Caki2 (cell line): ENCODE results near the gene OR10K1. TPM values are rescaled to one million over a fixed set of nuclear protein-coding genes. Genes with fewer than 3 reads are reported as not detected.

Experiments used
- DNase-seq: peaks from one replicate; pipeline ENCODE4 v3.0.0-alpha.2; 2015; ENCODE audit warnings: low read depth
- in situ Hi-C: cut with HindIII; loops from 2 replicates; pipeline ENCODE4 v1.10.0; 2016; ENCODE audit warnings: low sequenced_read_pairs, low pct_unique_long_range_greater_than_20kb, mixed read lengths
- total RNA-seq: library from RNA; depleted of rRNA; stranded (reverse); fragments of >200 nt; shearing (Covaris generic); gene quantifications from 2 replicates; pipeline ENCODE4 v1.2.3, GENCODE V29; 2014; ENCODE audit warnings: low replicate concordance; rRNA removed

Gene OR10K1
- total RNA-seq, 1 experiment from 2014 or later = not detected

- DNase-seq = no peak
- in situ Hi-C loops = no loop called here
These were observed 45.9 kb downstream of the OR10K1 start for GRCh38 chr1:158507511-158507910.

- DNase-seq = no peak
- in situ Hi-C loops = no loop called here
These were observed 48.0 kb downstream of the OR10K1 start for GRCh38 chr1:158509471-158510156.

GRCh38 chr1:158516966-158517365 is 55.3 kb downstream of the OR10K1 start:
- DNase-seq = no peak
- in situ Hi-C loops = no loop called here

Other genes with a start within 250 kb of the OR10K1 start
- gene CD1A, start 207.4 kb upstream of the OR10K1 start, total RNA-seq = not detected in 2 replicates
- not detected in 2 replicates for gene CD1C, start 171.9 kb upstream of the OR10K1 start, total RNA-seq
- gene CD1B, start 130.3 kb upstream of the OR10K1 start, total RNA-seq = not detected in 2 replicates
- gene CD1E, start 107.9 kb upstream of the OR10K1 start, total RNA-seq = not detected in 2 replicates
- gene OR10T2, start 62.4 kb upstream of the OR10K1 start, total RNA-seq = not detected in 2 replicates
- not detected in 2 replicates for gene OR10K2, start 35.6 kb upstream of the OR10K1 start, total RNA-seq
- gene OR10R2, start 10.4 kb downstream of the OR10K1 start, total RNA-seq = not detected in 2 replicates
- not detected in 2 replicates for gene OR6Y1, start 92.6 kb downstream of the OR10K1 start, total RNA-seq
- not detected in 2 replicates for gene OR6P1, start 108.7 kb downstream of the OR10K1 start, total RNA-seq
- not detected in 2 replicates for gene OR10X1, start 118.1 kb downstream of the OR10K1 start, total RNA-seq
- not detected in 2 replicates for gene OR10Z1, start 143.4 kb downstream of the OR10K1 start, total RNA-seq
- gene SPTA1, start 224.9 kb downstream of the OR10K1 start, total RNA-seq = not detected in 2 replicates
- not detected in 2 replicates for gene OR6K2, start 238.8 kb downstream of the OR10K1 start, total RNA-seq